Activated CD4-positive, alpha-beta memory T cell treated with anti-CD3 and anti-CD28 coated beads for 36 hours (primary cell): ENCODE data around the gene ABCF3. TPM values are rescaled to one million over a fixed set of nuclear protein-coding genes. Genes with fewer than 3 reads are reported as not detected.

ENCODE experiments used
- CTCF ChIA-PET: fragments of 350-600 bp; sonication (Branson Sonifier 250); formaldehyde crosslinking; loops from one replicate; lab custom pipeline; 2021; ENCODE audit warnings: antibody characterized with exemption, inconsistent platforms; lab: Charles Lee
- POLR2A ChIA-PET: fragments of 350-600 bp; sonication (Branson Sonifier 250); formaldehyde crosslinking; loops from one replicate; lab custom pipeline; 2021; ENCODE audit warnings: antibody characterized with exemption; lab: Charles Lee
- DNase-seq: peaks from one replicate; pipeline ENCODE4 v3.0.0-alpha.2; 2020
- H3K27ac Mint-ChIP-seq: one replicate; pipeline ENCODE4 v1.8.0; 2021; ENCODE audit warnings: mixed read lengths
- H3K27me3 Mint-ChIP-seq: one replicate; pipeline ENCODE4 v1.8.0; 2021; ENCODE audit warnings: mixed read lengths
- H3K36me3 Mint-ChIP-seq: one replicate; pipeline ENCODE4 v1.8.0; 2021; ENCODE audit warnings: mixed read lengths
- H3K4me1 Mint-ChIP-seq: one replicate; pipeline ENCODE4 v1.8.0; 2021; ENCODE audit warnings: low read depth, mixed read lengths
- H3K4me3 Mint-ChIP-seq: one replicate; pipeline ENCODE4 v1.8.0; 2021; ENCODE audit warnings: mild to moderate bottlenecking, mixed read lengths
- H3K9me3 Mint-ChIP-seq: one replicate; pipeline ENCODE4 v1.8.0; 2021; ENCODE audit warnings: mixed read lengths
- intact Hi-C: fragments of 100-400 bp; cut with micrococcal nuclease; formaldehyde crosslinking; loops from one replicate; pipeline ENCODE4 v1.15.1; 2023
- total RNA-seq, 2 experiments: library from RNA; stranded (reverse); gene quantifications; one replicate each; pipeline ENCODE4 v1.2.3, GENCODE V29; 2021

The ABCF3 gene
- total RNA-seq, 2 experiments from 2014 or later = 41.2 to 48.7 TPM

GRCh38 chr3:184228376-184229137 lies 42.6 kb downstream of the ABCF3 start:
- H3K4me3 Mint-ChIP-seq = peak overlapping the region; percentile 49
- CTCF ChIA-PET = interaction anchor here (0.6 to 5.4 kb wide), 31 partner anchors 10 to 344 kb away, joined by 3 to 94 read pairs (median 6); partner anchors contain the start of genes ALG3, CAMK2N2, EEF1AKMT4 and PARL
- intact Hi-C loops = no loop called here
- no peaks in the 10 kb centered on the region for H3K9me3 Mint-ChIP-seq
- peaks cover 9% of the 10 kb centered on the region for H3K4me1 Mint-ChIP-seq
- peaks cover 47% of the 10 kb centered on the region for H3K27me3 Mint-ChIP-seq
- no peaks in the 10 kb centered on the region for H3K36me3 Mint-ChIP-seq
- H3K27ac Mint-ChIP-seq = no peak overlapping the region
- no peak for DNase-seq
- POLR2A ChIA-PET = interaction anchor here (1.6 kb wide), 1 partner anchor 21 kb away, joined by 5 read pairs; the partner anchor contains the start of gene EEF1AKMT4

GRCh38 chr3:184229394-184230080 lies 43.5 kb downstream of the ABCF3 start, which contains the start of gene VWA5B2:
VWA5B2 (plus strand) TSS chr3:184229585; CDS start chr3:184230529, 944 bp downstream.
- Mint-ChIP-seq H3K9me3 (no peaks in the 10 kb centered on the region), H3K4me3 (peak within 1 kb of the TSS; percentile 49), H3K36me3 (no peaks in the 10 kb centered on the region), H3K4me1 (peaks cover 9% of the 10 kb centered on the region), H3K27me3 (peaks cover 45% of the 10 kb centered on the region), H3K27ac (no peak within 1 kb of the TSS)
- intact Hi-C loops = no loop called here
- ChIA-PET POLR2A (interaction anchor here (1.0 to 1.6 kb wide), 2 partner anchors 11 to 20 kb away, joined by 3 to 6 read pairs; partner anchors contain the start of gene EEF1AKMT4), CTCF (interaction anchor here (1.0 to 5.4 kb wide), 3 partner anchors 9 to 179 kb away, joined by 3 to 94 read pairs (median 50); partner anchors contain the start of gene EEF1AKMT4)
- DNase-seq = peak; percentile 73

- ChIA-PET CTCF (interaction anchor here (1.0 to 5.4 kb wide), 2 partner anchors 23 to 180 kb away, joined by 3 to 94 read pairs; partner anchors contain the start of gene EEF1AKMT4), POLR2A (interaction anchor here (1.0 to 1.6 kb wide), 2 partner anchors 10 to 20 kb away, joined by 3 to 6 read pairs; partner anchors contain the start of gene EEF1AKMT4)
- Mint-ChIP-seq H3K9me3 (no peaks in the 10 kb centered on the region), H3K27ac (no peak overlapping the region), H3K4me1 (peaks cover 9% of the 10 kb centered on the region), H3K36me3 (no peaks in the 10 kb centered on the region), H3K27me3 (peaks cover 45% of the 10 kb centered on the region), H3K4me3 (no peak overlapping the region)
- intact Hi-C loops = no loop called here
- DNase-seq = peak; percentile 14
These were observed 44.1 kb downstream of the ABCF3 start for GRCh38 chr3:184230081-184230602.

GRCh38 chr3:184230603-184231528 lies 44.9 kb downstream of the ABCF3 start:
- H3K27ac Mint-ChIP-seq = no peak overlapping the region
- intact Hi-C loops = no loop called here
- ChIA-PET POLR2A (interaction anchor here (1.0 to 1.6 kb wide), 2 partner anchors 10 to 19 kb away, joined by 3 to 6 read pairs; partner anchors contain the start of gene EEF1AKMT4), CTCF (interaction anchor here (1.0 to 5.4 kb wide), 3 partner anchors 23 to 181 kb away, joined by 3 to 94 read pairs (median 7); partner anchors contain the start of gene EEF1AKMT4)
- no peaks in the 10 kb centered on the region for H3K9me3 Mint-ChIP-seq
- peaks cover 42% of the 10 kb centered on the region for H3K27me3 Mint-ChIP-seq
- no peaks in the 10 kb centered on the region for H3K36me3 Mint-ChIP-seq
- no peak for DNase-seq
- peak overlapping the region; percentile 57 for H3K4me3 Mint-ChIP-seq
- H3K4me1 Mint-ChIP-seq = peaks cover 9% of the 10 kb centered on the region

GRCh38 chr3:184231671-184232070 lies 45.7 kb downstream of the ABCF3 start:
- no peaks in the 10 kb centered on the region for H3K36me3 Mint-ChIP-seq
- ChIA-PET POLR2A (no interaction called here), CTCF (interaction anchor here (2.9 kb wide), 1 partner anchor 57 kb away, joined by 7 read pairs; no protein-coding TSS in a partner anchor)
- intact Hi-C loops = no loop called here
- H3K9me3 Mint-ChIP-seq = no peaks in the 10 kb centered on the region
- H3K27me3 Mint-ChIP-seq = peaks cover 38% of the 10 kb centered on the region
- no peak for DNase-seq
- H3K4me3 Mint-ChIP-seq = no peak overlapping the region
- peaks cover 9% of the 10 kb centered on the region for H3K4me1 Mint-ChIP-seq
- H3K27ac Mint-ChIP-seq = no peak overlapping the region

- ChIA-PET CTCF (interaction anchor here (0.8 to 2.9 kb wide), 2 partner anchors 13 to 56 kb away, joined by 3 to 7 read pairs; no protein-coding TSS in a partner anchor), POLR2A (no interaction called here)
- intact Hi-C loops = no loop called here
- H3K4me1 Mint-ChIP-seq = peaks cover 9% of the 10 kb centered on the region
- H3K36me3 Mint-ChIP-seq = no peaks in the 10 kb centered on the region
- no peak overlapping the region for H3K27ac Mint-ChIP-seq
- H3K27me3 Mint-ChIP-seq = peaks cover 29% of the 10 kb centered on the region
- no peak for DNase-seq
- H3K9me3 Mint-ChIP-seq = no peaks in the 10 kb centered on the region
- no peak overlapping the region for H3K4me3 Mint-ChIP-seq
These were observed 47.3 kb downstream of the ABCF3 start for GRCh38 chr3:184233127-184233843.

- POLR2A ChIA-PET = no interaction called here
- peaks cover 6% of the 10 kb centered on the region for H3K4me1 Mint-ChIP-seq
- H3K27ac Mint-ChIP-seq = no peak overlapping the region
- H3K27me3 Mint-ChIP-seq = peaks cover 22% of the 10 kb centered on the region
- intact Hi-C loops = no loop called here
- H3K4me3 Mint-ChIP-seq = no peak overlapping the region
- no peaks in the 10 kb centered on the region for H3K36me3 Mint-ChIP-seq
- CTCF ChIA-PET = no interaction called here
- no peaks in the 10 kb centered on the region for H3K9me3 Mint-ChIP-seq
- no peak for DNase-seq
These were observed 48.2 kb downstream of the ABCF3 start for GRCh38 chr3:184234224-184234623.

- Mint-ChIP-seq H3K4me3 (no peak overlapping the region), H3K9me3 (no peaks in the 10 kb centered on the region), H3K4me1 (peaks cover 6% of the 10 kb centered on the region), H3K36me3 (no peaks in the 10 kb centered on the region), H3K27ac (no peak overlapping the region), H3K27me3 (peaks cover 22% of the 10 kb centered on the region)
- ChIA-PET POLR2A (no interaction called here), CTCF (no interaction called here)
- intact Hi-C loops = no loop called here
- no peak for DNase-seq
These were observed 48.8 kb downstream of the ABCF3 start for GRCh38 chr3:184234671-184235380.

- POLR2A ChIA-PET = no interaction called here
- DNase-seq = no peak
- intact Hi-C loops = no loop called here
- Mint-ChIP-seq H3K4me3 (no peak overlapping the region), H3K4me1 (peaks cover 6% of the 10 kb centered on the region), H3K36me3 (no peaks in the 10 kb centered on the region), H3K27ac (no peak overlapping the region), H3K9me3 (no peaks in the 10 kb centered on the region), H3K27me3 (peaks cover 22% of the 10 kb centered on the region)
- CTCF ChIA-PET = interaction anchor here (1.3 to 6.0 kb wide), 2 partner anchors 8 to 14 kb away, joined by 4 to 50 read pairs; partner anchors contain the start of genes EEF1AKMT4 and VWA5B2
These were observed 49.5 kb downstream of the ABCF3 start for GRCh38 chr3:184235381-184236032.
